ENCODE measurements around the gene HNRNPL. TPM values are rescaled to one million over a fixed set of nuclear protein-coding genes. Genes with fewer than 3 reads are reported as not detected.

Gene HNRNPL
- total and polyA plus RNA-seq, 9 of the 15 experiments (the other 6 are each of a cell fraction or from before 2014, with no cell fraction given) = 39.5 to 610 (median 299) TPM

- peaks cover 7 to 13% of the 10 kb centered on the region in 2 experiments; a peak in 4 of 5 replicates for H3K4me1 ChIP-seq (replicated peaks in 1 of 2; ENCODE audit: control insufficient read depth in 2 of 2, insufficient read depth in 2 of 2, low read length in 2 of 2)
- no peak for DNase-seq (ENCODE audit: extremely low read depth in 1 of 4, low spot score in 3 of 4)
- no TSS peak for BruUV-seq (replicated peaks)
- TF ChIP-seq PHB2 (IDR thresholded peaks at IDR 0.05; ENCODE audit: low read depth) (no peak), MECOM (CRISPR knock-in tag; IDR thresholded peaks at IDR 0.05) (no peak), CUX1 (CRISPR knock-in tag; IDR thresholded peaks at IDR 0.05) (no peak), TBL1XR1 (IDR thresholded peaks at IDR 0.05; ENCODE audit: low read length in 2 of 2) (no peak), ZNF561 (CRISPR knock-in tag; conservative IDR thresholded peaks at IDR 0.05) (no peak), ZNF140 (CRISPR knock-in tag; IDR thresholded peaks at IDR 0.05) (no peak), ZNF764 (CRISPR knock-in tag; IDR thresholded peaks at IDR 0.05; ENCODE audit: low read depth) (no peak), CBFB (CRISPR knock-in tag; IDR thresholded peaks at IDR 0.05) (no peak), ZKSCAN8 (CRISPR knock-in tag; IDR thresholded peaks at IDR 0.05) (no peak), ATF2 (CRISPR knock-in tag; IDR thresholded peaks at IDR 0.05) (no peak), ZNF280B (CRISPR knock-in tag; IDR thresholded peaks at IDR 0.05) (no peak), CBFA2T3 (IDR thresholded peaks at IDR 0.05) (no peak), ZNF707 (CRISPR knock-in tag; conservative IDR thresholded peaks at IDR 0.05) (no peak)
These were observed 4.3 kb downstream of the HNRNPL start for GRCh38 chr19:38845374-38846024.

More at GRCh38 chr19:38845374-38846024, 4.3 kb downstream of the HNRNPL start:
- Histone ChIP-seq H3K4me2 (ENCODE audit: insufficient read depth, low read length) (no peak overlapping the region), H3K9ac (ENCODE audit: insufficient read depth in 1 of 2, low read depth in 2 of 2, low read length in 2 of 2) (no peak overlapping the region; a peak in 1 of 4 replicates), H4K20me1 (replicated peaks; ENCODE audit: control insufficient read depth, insufficient read depth, low read length) (peaks cover 25% of the 10 kb centered on the region), H3K27me3 (ENCODE audit: control insufficient read depth in 2 of 2, insufficient read depth in 2 of 2, low read length in 2 of 2) (no peaks in the 10 kb centered on the region), H3K9me1 (ENCODE audit: control insufficient read depth, insufficient read depth, low read length) (no peaks in the 10 kb centered on the region), H3K27ac (ENCODE audit: extremely low read depth, low read depth, low read length) (no peak overlapping the region), H3K9me3 (replicated peaks; ENCODE audit: control insufficient read depth, insufficient read depth, low read depth, low read length) (no peaks in the 10 kb centered on the region), H3K36me3 (ENCODE audit: control insufficient read depth, insufficient read depth, low read length) (peaks cover 85% of the 10 kb centered on the region), H2AFZ (ENCODE audit: low read depth, low read length) (no peak overlapping the region), H3K79me2 (ENCODE audit: control insufficient read depth, insufficient read depth, low read length) (peaks cover 83% of the 10 kb centered on the region), H3K4me3 (no peak overlapping the region)
- ChIA-PET POLR2A (interaction anchor here (1.2 kb wide), 1 partner anchor 12 kb away, joined by 6 read pairs; no protein-coding TSS in a partner anchor), CTCF (ENCODE audit: low intra/inter-chr PET ratio) (no interaction called here)
- no peak for ATAC-seq
- intact Hi-C loops (cut with micrococcal nuclease) (no loop called here), in situ Hi-C loops (cut with MboI) (no loop called here)
- WGBS (ENCODE audit: insufficient coverage, low coverage, missing lambda C conversion rate) = 97% methylated on average over 14 of the region's 14 CpGs
- no peak for FAIRE-seq
